Cerebellar cortex (tissue), 1 donor: ENCODE results near the gene CBX6.

Source experiments
- DNase-seq: peaks from one replicate; pipeline ENCODE4 v3.0.0-alpha.2; 2015; ENCODE audit warnings: low spot score

CBX6 gene

DNA sequence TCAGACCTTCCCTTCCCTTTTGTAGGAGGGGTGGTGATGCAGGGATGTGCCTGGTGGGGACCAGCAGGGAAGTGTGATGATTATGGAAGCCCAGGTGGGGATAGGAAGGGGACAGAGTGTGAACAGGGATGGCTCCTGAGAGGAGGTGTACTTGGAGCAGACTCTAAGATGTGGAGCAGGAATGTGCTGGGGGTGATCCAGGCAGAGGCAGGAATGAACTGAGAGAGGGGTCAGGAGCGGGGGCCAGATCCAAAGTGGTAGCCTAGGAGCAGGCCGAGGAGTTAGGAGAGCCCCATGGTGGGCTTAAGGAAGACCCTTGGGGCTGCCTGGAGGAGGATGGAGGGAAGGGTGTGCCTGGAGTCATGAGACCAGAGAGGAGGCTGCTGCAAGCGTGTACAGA is 31.9 kb downstream of the CBX6 start:
- DNase-seq, result no peak

- no peak for DNase-seq
Observed at GRCh38 chr22:38839686-38840085, 32.3 kb downstream of the CBX6 start.

GRCh38 chr22:38837414-38837928 is 34.5 kb downstream of the CBX6 start:
- DNase-seq, result no peak

- no peak for DNase-seq
Observed at GRCh38 chr22:38835888-38836301, 36.1 kb downstream of the CBX6 start.

GRCh38 chr22:38834991-38835390 is 37.0 kb downstream of the CBX6 start:
- no peak for DNase-seq

DNA sequence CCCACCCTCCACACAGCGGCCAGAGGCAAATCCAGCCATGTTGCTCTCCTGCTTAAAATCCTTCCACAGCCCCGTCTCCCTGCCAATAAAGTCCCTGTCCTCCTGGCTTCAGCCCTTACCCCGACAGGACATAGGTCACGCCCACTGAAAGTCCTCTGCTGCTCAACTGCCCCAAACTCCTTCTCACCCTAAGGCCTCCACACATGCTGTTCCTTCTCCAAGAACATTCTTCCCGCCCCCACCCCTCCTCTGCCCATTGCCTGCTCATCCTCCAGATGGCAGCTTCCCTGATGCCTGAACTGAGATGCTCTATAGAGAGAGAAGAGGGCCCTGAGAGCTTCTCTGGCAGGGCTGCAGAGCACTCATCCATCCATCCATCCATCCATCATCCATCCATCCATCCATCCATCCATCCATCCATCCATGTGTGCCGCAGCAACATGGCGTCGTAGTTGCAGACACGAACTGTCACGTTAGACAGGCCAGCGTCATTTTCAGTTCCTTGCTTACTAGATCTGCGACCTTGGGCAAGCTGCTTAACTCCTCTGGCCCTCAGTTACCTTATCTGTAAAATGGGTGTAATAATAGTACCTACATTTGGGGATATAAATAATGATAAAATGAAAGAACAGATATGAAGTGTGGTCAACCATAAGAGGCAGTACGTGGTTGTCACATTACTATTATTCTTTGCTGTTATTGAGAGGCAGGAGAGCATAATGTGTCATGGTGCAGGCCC is 37.6 kb downstream of the CBX6 start:
- DNase-seq, result no peak

DNA sequence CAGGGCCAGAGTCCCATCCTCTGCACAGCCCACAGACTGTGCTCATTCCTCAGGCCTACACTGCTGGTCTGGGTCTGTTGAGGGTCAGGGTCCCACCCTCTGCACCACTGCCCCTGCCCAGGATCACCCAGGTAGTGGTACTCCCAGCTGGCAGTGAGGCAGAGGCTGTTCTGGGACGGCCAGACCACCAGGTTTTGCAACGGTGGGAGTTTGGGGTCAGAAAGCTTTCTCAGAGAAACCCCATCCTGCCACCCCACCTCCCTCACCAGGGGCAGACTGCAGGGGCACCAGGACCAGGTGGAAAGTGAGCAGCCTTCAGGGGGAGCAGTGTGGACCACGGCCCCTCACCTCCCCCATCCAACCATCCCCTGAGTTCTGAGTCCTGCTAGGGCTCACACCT is 39.0 kb downstream of the CBX6 start:
- no peak for DNase-seq

DNA sequence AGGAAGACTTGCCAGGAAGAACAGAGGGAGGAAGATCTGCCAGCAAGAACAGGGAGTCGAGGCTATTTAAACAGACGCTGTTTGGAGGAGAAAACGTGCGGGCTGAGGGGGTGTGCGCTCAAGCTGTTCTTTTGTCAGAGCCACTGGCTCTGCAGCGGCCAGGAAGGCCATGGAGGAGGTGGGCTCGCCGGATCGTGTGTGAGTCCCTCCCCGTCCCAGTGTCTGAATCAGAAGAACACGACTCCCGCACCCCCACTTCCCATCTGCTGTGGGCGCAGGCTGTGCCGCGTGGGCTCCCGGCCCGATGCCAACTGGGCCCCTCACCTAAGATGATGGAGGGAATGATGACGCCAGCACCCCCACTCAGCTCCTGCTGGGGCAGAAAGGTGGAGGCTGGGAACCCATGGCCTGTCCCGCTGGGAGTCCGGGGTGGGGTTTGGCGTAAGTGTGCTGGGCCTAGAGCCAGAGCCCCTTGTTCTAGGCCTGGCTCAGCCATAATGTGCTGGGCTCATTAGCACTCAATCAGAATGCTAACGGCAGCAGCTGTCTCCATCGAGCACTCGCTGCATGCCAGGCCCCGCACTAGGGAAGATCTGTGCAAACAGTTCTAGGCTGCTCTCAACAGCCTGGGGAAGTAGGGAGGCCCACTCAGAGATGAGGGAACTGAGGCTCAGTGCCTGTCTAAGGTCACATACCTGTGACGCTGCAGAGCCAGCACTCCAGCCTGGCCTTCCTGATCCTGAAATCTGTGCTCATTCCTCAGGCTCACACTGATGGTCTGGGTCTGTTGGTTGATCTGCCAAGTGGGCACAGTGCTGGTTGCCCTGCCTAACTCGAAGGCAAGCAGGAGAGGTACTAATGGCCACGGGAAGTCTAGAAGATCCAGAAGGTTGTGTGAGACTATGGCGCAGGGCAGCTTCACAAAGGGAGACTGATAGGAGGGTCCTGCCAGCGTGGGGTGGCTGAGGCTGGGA is 39.7 kb downstream of the CBX6 start:
- peak; percentile 52 for DNase-seq

GRCh38 chr22:38831166-38831945 is 40.7 kb downstream of the CBX6 start:
- no peak for DNase-seq

DNA sequence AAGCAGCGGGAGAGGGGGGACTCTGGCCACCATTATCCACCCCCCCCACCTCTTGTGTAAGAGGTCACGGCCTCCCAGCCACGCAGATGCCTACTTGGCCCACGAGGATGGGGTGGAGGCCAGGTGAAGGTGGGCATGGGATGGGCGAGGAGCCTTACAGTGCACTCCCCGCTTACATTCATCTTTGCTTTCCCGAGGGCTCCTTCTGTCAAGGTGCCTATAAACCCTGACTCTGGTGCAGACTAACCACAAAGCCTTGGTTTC is 41.2 kb downstream of the CBX6 start:
- DNase-seq, result no peak

- no peak for DNase-seq
Observed at GRCh38 chr22:38830026-38830844, 41.8 kb downstream of the CBX6 start.

DNA sequence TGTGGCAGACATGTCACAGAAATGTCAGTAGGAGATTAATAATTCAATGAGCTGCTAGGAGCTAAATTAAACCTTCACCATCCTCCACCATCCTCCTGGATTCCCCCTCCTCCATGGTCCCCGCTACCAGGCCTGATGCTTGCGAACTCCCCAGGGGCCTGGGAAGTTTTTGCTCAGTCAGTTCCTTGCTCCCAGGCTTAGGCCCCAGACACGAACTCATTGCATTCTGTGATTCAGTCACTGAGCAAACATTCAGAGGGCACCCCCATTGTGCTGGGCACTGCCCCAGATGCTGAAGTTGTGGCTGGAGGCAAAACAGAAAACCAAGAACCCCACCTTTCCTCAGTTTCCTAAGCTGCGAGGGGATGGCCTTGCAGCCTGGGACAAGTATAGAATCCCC is 42.5 kb downstream of the CBX6 start:
- DNase-seq, result no peak

DNA sequence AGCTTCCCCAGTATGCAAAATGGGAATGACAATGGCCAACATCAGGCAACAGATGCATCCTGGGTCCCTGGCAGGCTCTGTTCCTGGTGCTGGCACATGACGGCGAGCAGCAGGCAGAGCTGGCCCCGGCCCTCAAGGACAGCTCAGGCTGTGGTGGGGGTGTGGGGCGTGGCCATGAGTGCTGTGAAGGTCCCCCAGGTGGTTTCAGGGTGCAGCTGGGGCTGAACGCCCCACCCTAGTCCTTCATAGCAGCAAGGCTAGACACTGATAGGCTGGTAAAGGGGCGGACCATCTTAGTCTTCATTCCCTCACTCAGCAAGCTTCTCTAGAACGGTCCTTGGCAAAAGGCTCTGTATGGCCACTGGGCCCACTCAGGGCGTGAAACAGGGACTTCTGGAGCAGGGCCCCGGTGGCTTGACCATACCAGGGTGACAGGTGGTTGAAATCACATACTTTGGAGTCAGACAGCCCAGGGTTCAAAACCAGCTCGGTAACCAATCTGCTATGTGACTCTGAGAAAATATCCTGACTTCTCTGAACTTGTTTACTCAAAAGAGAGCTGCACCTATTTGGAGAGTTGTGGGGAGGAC is 43.3 kb downstream of the CBX6 start:
- no peak for DNase-seq

DNA sequence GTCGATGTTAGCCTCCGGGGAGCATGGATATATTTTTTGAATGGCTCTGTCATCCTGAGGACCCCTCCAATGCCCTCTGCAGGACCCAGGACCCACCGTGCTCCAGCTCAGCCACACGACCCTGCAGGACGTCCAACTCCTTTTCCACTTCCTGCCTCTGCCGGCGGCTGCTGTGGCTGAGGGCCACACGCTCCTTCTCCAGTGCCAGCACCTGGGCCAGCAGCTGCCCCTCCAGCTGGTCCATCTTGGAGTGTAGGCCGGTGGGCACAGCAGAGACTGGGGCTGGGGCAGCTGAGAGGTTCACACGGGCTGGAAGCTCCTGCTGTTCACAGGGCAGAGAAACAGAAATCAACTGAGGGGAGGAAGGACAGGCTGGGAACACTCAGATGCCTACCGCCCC is 43.8 kb downstream of the CBX6 start:
- no peak for DNase-seq

- DNase-seq, result no peak
Observed at GRCh38 chr22:38827510-38827909, 44.5 kb downstream of the CBX6 start.

DNA sequence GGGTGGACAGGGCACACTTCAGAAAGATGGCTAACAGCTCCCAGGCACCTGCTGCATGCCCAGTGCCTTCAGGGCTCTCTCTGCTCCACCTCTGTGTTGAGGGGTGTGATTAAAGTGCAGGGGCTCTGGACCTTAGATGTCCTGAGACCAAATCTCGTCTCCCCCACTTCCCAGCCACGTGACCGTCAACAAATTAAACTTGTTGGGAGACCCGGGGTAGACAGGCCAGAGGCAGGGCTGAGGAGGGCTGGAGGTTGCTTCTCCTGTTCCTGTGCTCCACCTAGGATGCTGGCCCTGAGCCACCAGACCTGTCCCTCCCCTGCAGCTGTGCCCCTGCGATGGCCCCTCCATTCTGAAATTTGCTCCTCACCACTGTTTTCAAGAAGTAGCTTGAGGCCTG is 45.2 kb downstream of the CBX6 start:
- no peak for DNase-seq

GRCh38 chr22:38826386-38826785 is 45.6 kb downstream of the CBX6 start:
- no peak for DNase-seq

DNA sequence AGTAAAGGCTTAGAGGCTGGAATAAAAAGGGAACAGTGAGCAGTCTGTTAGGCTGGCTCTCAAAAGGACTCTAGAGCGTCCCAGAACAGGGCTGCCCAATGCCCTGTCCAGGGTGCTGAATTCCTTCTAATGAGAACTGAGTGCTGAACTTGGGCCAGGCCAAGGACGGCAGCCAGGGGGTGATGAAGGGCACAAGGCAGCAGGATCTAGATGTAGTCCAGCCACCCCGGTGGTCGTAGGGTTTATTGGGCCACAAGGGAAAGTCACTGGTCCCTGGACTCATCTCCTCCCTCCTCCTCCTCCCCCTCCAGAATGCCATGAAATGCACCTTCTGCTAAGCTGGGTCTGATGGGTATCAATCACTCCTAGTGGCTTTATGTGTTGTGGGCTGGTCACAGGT is 47.4 kb downstream of the CBX6 start:
- peak; percentile 58 for DNase-seq

- DNase-seq, result no peak
Observed at GRCh38 chr22:38823637-38824036, 48.4 kb downstream of the CBX6 start.

DNA sequence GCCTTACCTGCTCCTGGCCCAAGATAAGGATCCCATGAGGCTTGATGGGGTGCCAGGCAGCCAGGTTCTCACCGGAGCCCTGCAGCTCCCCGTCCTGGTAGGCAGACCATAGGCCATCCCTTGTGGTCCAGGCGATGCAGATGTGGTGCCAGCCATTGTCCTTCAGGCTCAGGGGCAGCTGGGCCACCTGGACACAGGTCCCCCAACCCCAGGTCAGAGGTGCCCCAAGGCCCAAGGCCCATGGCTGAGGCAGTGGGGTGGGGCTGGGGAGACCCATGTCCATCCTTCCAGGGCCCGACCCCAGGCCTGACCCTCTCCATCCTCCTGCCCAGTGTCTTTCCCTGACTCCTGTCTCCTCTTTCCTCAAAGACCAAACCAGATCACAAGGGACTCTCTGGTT is 48.9 kb downstream of the CBX6 start:
- DNase-seq, result no peak

DNA sequence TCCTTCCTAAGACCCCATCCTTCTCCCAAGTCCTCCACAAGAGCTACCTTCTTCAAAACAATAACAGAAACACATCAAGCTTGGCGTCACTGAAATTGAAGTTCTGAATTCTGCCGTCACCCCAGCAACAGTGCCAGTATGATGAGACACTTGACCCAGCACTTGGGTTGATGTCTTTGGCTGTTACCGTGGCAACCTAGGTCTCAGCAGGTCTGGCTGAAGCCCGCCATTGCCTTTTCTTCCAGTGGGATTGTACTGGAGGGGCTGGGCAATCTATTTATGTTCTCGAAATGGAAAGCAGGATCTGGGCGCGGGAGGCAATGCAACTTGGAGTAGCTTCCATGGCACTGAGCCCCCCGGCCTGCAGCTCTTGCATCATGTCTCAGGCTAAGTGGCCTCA is 52.0 kb downstream of the CBX6 start:
- DNase-seq, result no peak
